PC-3 (cell line): ENCODE data around the gene CADM3. TPM values are rescaled to one million over a fixed set of nuclear protein-coding genes. Genes with fewer than 3 reads are reported as not detected.

Source experiments
- ATAC-seq: fragments of 200-7000 bp; cut with Tn5 transposase; 2 replicates; pipeline ENCODE4 v1.9.1; 2020; ENCODE audit warnings: mild to moderate bottlenecking, moderate library complexity
- BruUV-seq: library from RNA; stranded (reverse); fragments of 400-500 nt; replicated peaks from 2 replicates; lab custom pipeline; 2021; lab: Mats Ljungman, UMichigan
- CTCF ChIA-PET: fragments of 300-600 bp; sonication (Branson Sonifier 250); formaldehyde crosslinking; loops from one replicate; lab custom pipeline; 2022; ENCODE audit warnings: antibody characterized with exemption; lab: Charles Lee
- POLR2A ChIA-PET: fragments of 300-600 bp; sonication (Branson Sonifier 250); formaldehyde crosslinking; loops from one replicate; lab custom pipeline; 2022; ENCODE audit warnings: antibody characterized with exemption; ENCODE audit not compliant: unreplicated experiment; lab: Charles Lee
- DNase-seq: peaks from one replicate; pipeline ENCODE4 v3.0.0-alpha.2; 2015
- H2AFZ ChIP-seq: fragments of 300-600 bp; sonication (generic); 2 replicates; pipeline ENCODE4 v1.6.0; 2016; ENCODE audit warnings: antibody characterized with exemption, low read length
- H3F3A ChIP-seq: fragments of 300-600 bp; sonication (generic); one replicate; pipeline ENCODE4 v1.6.0; 2017; ENCODE audit warnings: antibody characterized with exemption, low read length, control low read depth, mild to moderate bottlenecking; ENCODE audit not compliant: unreplicated experiment
- H3K27ac ChIP-seq: fragments of 300-600 bp; sonication (generic); 2 replicates; pipeline ENCODE4 v1.5.1; 2016; ENCODE audit warnings: mild to moderate bottlenecking, low read length
- H3K27me3 ChIP-seq: fragments of 300-600 bp; sonication (generic); 2 replicates; pipeline ENCODE4 v1.6.1; 2016; ENCODE audit warnings: low read length, mixed read lengths
- H3K36me3 ChIP-seq: fragments of 300-600 bp; sonication (generic); 2 replicates; pipeline ENCODE4 v1.6.1; 2016; ENCODE audit warnings: low read depth, mixed run types, low read length, mixed read lengths
- H3K4me1 ChIP-seq: fragments of 300-600 bp; sonication (generic); 2 replicates; pipeline ENCODE4 v1.5.1; 2016; ENCODE audit warnings: low read length; ENCODE audit not compliant: insufficient read depth
- H3K4me2 ChIP-seq: fragments of 300-600 bp; sonication (generic); 2 replicates; pipeline ENCODE4 v1.6.0; 2016; ENCODE audit warnings: low read length
- H3K4me3 ChIP-seq: fragments of 300-600 bp; sonication (generic); 2 replicates; pipeline ENCODE4 v1.5.1; 2016; ENCODE audit warnings: mild to moderate bottlenecking, low read length, mixed read lengths
- H3K79me2 ChIP-seq: fragments of 300-600 bp; sonication (generic); 2 replicates; pipeline ENCODE4 v1.6.1; 2017; ENCODE audit warnings: low read length, mixed read lengths
- H3K9ac ChIP-seq: fragments of 300-600 bp; sonication (generic); 2 replicates; pipeline ENCODE4 v1.6.0; 2016; ENCODE audit warnings: mild to moderate bottlenecking, low read length
- H3K9me2 ChIP-seq: fragments of 300-600 bp; sonication (generic); replicated peaks from 2 replicates; pipeline ENCODE4 v1.6.1; 2016; ENCODE audit warnings: mixed run types, low read length, mixed read lengths
- H3K9me3 ChIP-seq: fragments of 300-600 bp; sonication (generic); 2 replicates; pipeline ENCODE4 v1.6.1; 2016; ENCODE audit warnings: low read length, mixed read lengths
- H4K20me1 ChIP-seq: fragments of 300-600 bp; sonication (generic); 2 replicates; pipeline ENCODE4 v1.6.1; 2016; ENCODE audit warnings: low read length, mixed read lengths
- EZH2 ChIP-seq: fragments of 300-600 bp; sonication (generic); IDR thresholded peaks from one replicate; pipeline ENCODE4 v1.6.1; 2017; ENCODE audit warnings: antibody characterized with exemption, mild to moderate bottlenecking, low read length; ENCODE audit not compliant: unreplicated experiment
- EZH2phosphoT487 ChIP-seq: fragments of 300-600 bp; sonication (generic); IDR thresholded peaks from 2 replicates; pipeline ENCODE4 v1.6.1; 2018; ENCODE audit warnings: mild to moderate bottlenecking, antibody characterized with exemption, low read length, borderline replicate concordance
- intact Hi-C: fragments of 100-400 bp; cut with micrococcal nuclease; formaldehyde crosslinking; loops from 2 replicates; pipeline ENCODE4 v1.9.0; 2023
- total RNA-seq: library from RNA; depleted of rRNA; stranded (reverse); fragments of >200 nt; gene quantifications from 2 replicates; pipeline ENCODE4 v1.2.3, GENCODE V29; 2014
- TF ChIP-seq, protein P1 (sequence below): fragments of 300-600 bp; sonication (generic); conservative IDR thresholded peaks from 2 replicates; pipeline ENCODE4 v1.5.1; 2017; ENCODE audit warnings: antibody characterized with exemption, low read depth, mild to moderate bottlenecking, low read length

CADM3 gene
- total RNA-seq, 1 experiment from 2014 or later: not detected

DNA sequence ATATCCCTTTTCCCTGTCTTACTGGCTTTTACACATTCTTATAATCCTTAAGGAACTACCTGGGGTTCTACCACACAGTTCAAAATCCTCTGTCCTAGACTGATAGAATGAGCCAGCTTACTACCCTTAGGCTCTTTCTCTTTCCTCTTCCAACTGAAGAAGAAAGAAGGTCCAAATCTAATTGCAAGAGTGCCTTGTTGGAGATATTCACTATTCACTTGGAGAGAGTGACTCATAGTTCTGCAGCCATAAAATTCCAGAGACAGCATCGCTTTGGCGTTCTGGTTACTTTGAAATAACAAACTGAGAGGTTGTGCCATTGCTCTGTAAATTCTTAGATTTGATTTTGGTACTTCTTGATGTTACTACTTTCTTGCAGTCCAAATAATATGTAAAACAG is 4.2 kb downstream of the CADM3 start:
- DNase-seq: no peak
- intact Hi-C loops: no loop called here

DNA sequence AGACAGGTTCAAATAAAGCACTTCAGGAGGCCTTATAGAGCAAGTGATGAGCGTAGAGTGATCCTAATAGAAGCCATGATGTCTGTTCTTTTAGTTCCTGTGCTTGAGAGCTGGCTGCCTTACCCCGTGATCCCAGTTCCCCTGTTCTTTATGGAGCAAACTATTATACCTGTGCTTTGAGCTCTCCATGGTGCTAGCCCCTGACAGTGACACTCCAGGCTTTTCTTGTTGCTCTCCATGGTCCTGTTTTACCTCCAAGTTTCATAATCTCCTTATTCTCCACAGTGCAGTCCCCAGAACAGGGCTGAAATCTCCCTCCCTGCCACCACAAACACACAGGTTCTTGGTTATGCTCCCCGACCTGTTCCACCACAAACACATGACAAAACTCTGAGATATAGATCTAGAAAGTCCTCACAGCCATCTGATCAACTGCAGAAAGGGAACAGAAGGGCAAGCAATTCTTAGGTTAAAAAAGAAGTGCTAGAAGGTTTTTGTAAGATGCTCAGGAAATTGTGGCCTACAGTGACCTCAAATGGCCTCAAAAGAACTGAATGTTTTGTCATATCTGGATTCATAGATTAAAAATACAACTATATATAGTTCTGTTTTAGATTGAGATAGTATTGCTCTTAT is 6.0 kb downstream of the CADM3 start:
- Histone ChIP-seq H3K9me2 (no peaks in the 10 kb centered on the region), H4K20me1 (no peaks in the 10 kb centered on the region), H3F3A (no peaks in the 10 kb centered on the region), H3K36me3 (no peaks in the 10 kb centered on the region), H2AFZ (no peak overlapping the region), H3K4me1 (no peaks in the 10 kb centered on the region), H3K27me3 (peaks cover 55% of the 10 kb centered on the region), H3K27ac (no peak overlapping the region), H3K79me2 (no peaks in the 10 kb centered on the region), H3K9ac (no peak overlapping the region), H3K4me2 (no peak overlapping the region), H3K9me3 (no peaks in the 10 kb centered on the region), H3K4me3 (no peak overlapping the region)
- peak; percentile 82 for DNase-seq
- POLR2A ChIA-PET: no interaction called here
- BruUV-seq: no TSS peak
- peak; percentile 81 for ATAC-seq
- intact Hi-C loops: loop anchor here (1.0 kb wide), 1 partner anchor 52 kb away; no protein-coding TSS in a partner anchor
- CTCF ChIA-PET: no interaction called here
- TF ChIP-seq EZH2phosphoT487: no peak
- TF ChIP-seq, protein P1, sequence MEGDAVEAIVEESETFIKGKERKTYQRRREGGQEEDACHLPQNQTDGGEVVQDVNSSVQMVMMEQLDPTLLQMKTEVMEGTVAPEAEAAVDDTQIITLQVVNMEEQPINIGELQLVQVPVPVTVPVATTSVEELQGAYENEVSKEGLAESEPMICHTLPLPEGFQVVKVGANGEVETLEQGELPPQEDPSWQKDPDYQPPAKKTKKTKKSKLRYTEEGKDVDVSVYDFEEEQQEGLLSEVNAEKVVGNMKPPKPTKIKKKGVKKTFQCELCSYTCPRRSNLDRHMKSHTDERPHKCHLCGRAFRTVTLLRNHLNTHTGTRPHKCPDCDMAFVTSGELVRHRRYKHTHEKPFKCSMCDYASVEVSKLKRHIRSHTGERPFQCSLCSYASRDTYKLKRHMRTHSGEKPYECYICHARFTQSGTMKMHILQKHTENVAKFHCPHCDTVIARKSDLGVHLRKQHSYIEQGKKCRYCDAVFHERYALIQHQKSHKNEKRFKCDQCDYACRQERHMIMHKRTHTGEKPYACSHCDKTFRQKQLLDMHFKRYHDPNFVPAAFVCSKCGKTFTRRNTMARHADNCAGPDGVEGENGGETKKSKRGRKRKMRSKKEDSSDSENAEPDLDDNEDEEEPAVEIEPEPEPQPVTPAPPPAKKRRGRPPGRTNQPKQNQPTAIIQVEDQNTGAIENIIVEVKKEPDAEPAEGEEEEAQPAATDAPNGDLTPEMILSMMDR: no peak

More for the DNA sequence above, 4.2 kb downstream of the CADM3 start:
- no TSS peak for BruUV-seq
- Histone ChIP-seq H4K20me1 (no peaks in the 10 kb centered on the region), H3K9ac (no peak overlapping the region), H3K9me2 (no peaks in the 10 kb centered on the region), H3K27me3 (peaks cover 55% of the 10 kb centered on the region), H3K4me2 (no peak overlapping the region), H2AFZ (no peak overlapping the region), H3K27ac (no peak overlapping the region), H3K79me2 (no peaks in the 10 kb centered on the region), H3F3A (no peaks in the 10 kb centered on the region), H3K9me3 (no peaks in the 10 kb centered on the region), H3K4me3 (no peak overlapping the region), H3K4me1 (no peaks in the 10 kb centered on the region), H3K36me3 (no peaks in the 10 kb centered on the region)
- no peak for ATAC-seq
- CTCF ChIA-PET: no interaction called here
- POLR2A ChIA-PET: no interaction called here
- TF ChIP-seq EZH2: no peak
- TF ChIP-seq, protein P1: no peak
- TF ChIP-seq EZH2phosphoT487: no peak

DNA sequence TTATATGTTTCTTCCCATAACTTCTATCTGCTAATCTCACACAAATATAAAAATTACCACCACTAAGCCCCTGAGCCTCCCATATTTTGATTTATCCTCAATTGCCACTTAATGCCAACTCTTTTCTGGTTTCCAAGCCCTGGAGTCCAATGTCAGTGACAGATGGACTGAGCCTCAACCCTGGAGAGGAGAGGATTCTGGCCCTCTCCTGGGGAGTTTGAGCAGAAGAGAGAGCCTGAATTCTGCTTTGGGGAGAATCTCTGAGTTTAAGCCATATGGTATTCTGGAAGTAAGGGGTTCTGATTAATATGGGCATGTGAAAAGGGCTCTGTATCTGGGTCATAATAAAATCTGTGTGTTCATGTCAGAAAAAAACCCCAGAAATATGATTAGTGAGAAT is 8.5 kb downstream of the CADM3 start:
- Histone ChIP-seq H4K20me1 (no peaks in the 10 kb centered on the region), H3K4me3 (no peak overlapping the region), H3K27me3 (peaks cover 47% of the 10 kb centered on the region), H3F3A (no peaks in the 10 kb centered on the region), H3K4me1 (no peaks in the 10 kb centered on the region), H3K9me2 (no peaks in the 10 kb centered on the region), H3K9me3 (no peaks in the 10 kb centered on the region), H2AFZ (no peak overlapping the region), H3K4me2 (no peak overlapping the region), H3K36me3 (no peaks in the 10 kb centered on the region), H3K27ac (no peak overlapping the region), H3K9ac (no peak overlapping the region), H3K79me2 (no peaks in the 10 kb centered on the region)
- ChIA-PET CTCF (no interaction called here), POLR2A (no interaction called here)
- intact Hi-C loops: no loop called here
- DNase-seq (no peak), ATAC-seq (no peak)
- TF ChIP-seq, protein P1: no peak
- TF ChIP-seq EZH2phosphoT487 (no peak), EZH2 (no peak)
- BruUV-seq: no TSS peak
